ENCODE data around the gene ATXN10.

Gene ATXN10

GRCh38 chr22:45632791-45633515 lies 38.7 kb upstream of the ATXN10 start:
- in situ Hi-C loops (cut with HindIII; ENCODE audit: low pct_unique_long_range_greater_than_20kb, low sequenced_read_pairs): no loop called here
- no peak for DNase-seq (ENCODE audit: low read depth in 1 of 2, low spot score in 1 of 2)
- no peak for TF ChIP-seq JUND (IDR thresholded peaks at IDR 0.05; ENCODE audit: low read depth)

GRCh38 chr22:45636683-45637082 lies 35.0 kb upstream of the ATXN10 start:
- no peak for DNase-seq (ENCODE audit: low read depth in 1 of 2, low spot score in 1 of 2)
- in situ Hi-C loops (cut with HindIII; ENCODE audit: low pct_unique_long_range_greater_than_20kb, low sequenced_read_pairs): no loop called here
- no peak for TF ChIP-seq JUND (IDR thresholded peaks at IDR 0.05; ENCODE audit: low read depth)

GRCh38 chr22:45638197-45638596 lies 33.4 kb upstream of the ATXN10 start:
- no peak for TF ChIP-seq JUND (IDR thresholded peaks at IDR 0.05; ENCODE audit: low read depth)
- in situ Hi-C loops (cut with HindIII; ENCODE audit: low pct_unique_long_range_greater_than_20kb, low sequenced_read_pairs): no loop called here
- DNase-seq (ENCODE audit: low read depth in 1 of 2, low spot score in 1 of 2): no peak

- in situ Hi-C loops (cut with HindIII; ENCODE audit: low pct_unique_long_range_greater_than_20kb, low sequenced_read_pairs): no loop called here
- no peak for DNase-seq (ENCODE audit: low read depth in 1 of 2, low spot score in 1 of 2)
These were observed 32.5 kb upstream of the ATXN10 start for GRCh38 chr22:45638834-45639746.

GRCh38 chr22:45639747-45640102 lies 31.9 kb upstream of the ATXN10 start:
- DNase-seq (ENCODE audit: low read depth in 1 of 2, low spot score in 1 of 2): no peak
- in situ Hi-C loops (cut with HindIII; ENCODE audit: low pct_unique_long_range_greater_than_20kb, low sequenced_read_pairs): no loop called here
- no peak for TF ChIP-seq JUND (IDR thresholded peaks at IDR 0.05; ENCODE audit: low read depth)

More at GRCh38 chr22:45638834-45639746, 32.5 kb upstream of the ATXN10 start:
- TF ChIP-seq JUND (IDR thresholded peaks at IDR 0.05; ENCODE audit: low read depth): no peak

GRCh38 chr22:45640291-45640940 lies 31.2 kb upstream of the ATXN10 start:
- in situ Hi-C loops (cut with HindIII; ENCODE audit: low pct_unique_long_range_greater_than_20kb, low sequenced_read_pairs): no loop called here
- DNase-seq (ENCODE audit: low read depth in 1 of 2, low spot score in 1 of 2): no peak
- no peak for TF ChIP-seq JUND (IDR thresholded peaks at IDR 0.05; ENCODE audit: low read depth)

GRCh38 chr22:45640941-45641621 lies 30.6 kb upstream of the ATXN10 start:
- in situ Hi-C loops (cut with HindIII; ENCODE audit: low pct_unique_long_range_greater_than_20kb, low sequenced_read_pairs): no loop called here
- no peak for DNase-seq (ENCODE audit: low read depth in 1 of 2, low spot score in 1 of 2)
- no peak for TF ChIP-seq JUND (IDR thresholded peaks at IDR 0.05; ENCODE audit: low read depth)

- in situ Hi-C loops (cut with HindIII; ENCODE audit: low pct_unique_long_range_greater_than_20kb, low sequenced_read_pairs): no loop called here
- TF ChIP-seq JUND (IDR thresholded peaks at IDR 0.05; ENCODE audit: low read depth): no peak
- DNase-seq (ENCODE audit: low read depth in 1 of 2, low spot score in 1 of 2): no peak
These were observed 28.6 kb upstream of the ATXN10 start for GRCh38 chr22:45642986-45643385.

- in situ Hi-C loops (cut with HindIII; ENCODE audit: low pct_unique_long_range_greater_than_20kb, low sequenced_read_pairs): no loop called here
- no peak for DNase-seq (ENCODE audit: low read depth in 1 of 2, low spot score in 1 of 2)
- TF ChIP-seq JUND (IDR thresholded peaks at IDR 0.05; ENCODE audit: low read depth): no peak
These were observed 26.9 kb upstream of the ATXN10 start for GRCh38 chr22:45644714-45645113.

GRCh38 chr22:45645150-45645525 lies 26.5 kb upstream of the ATXN10 start:
- in situ Hi-C loops (cut with HindIII; ENCODE audit: low pct_unique_long_range_greater_than_20kb, low sequenced_read_pairs): no loop called here
- peak; percentile 14 to 15 for DNase-seq (ENCODE audit: low read depth in 1 of 2, low spot score in 1 of 2)
- no peak for TF ChIP-seq JUND (IDR thresholded peaks at IDR 0.05; ENCODE audit: low read depth)

- DNase-seq (ENCODE audit: low read depth in 1 of 2, low spot score in 1 of 2): peak; percentile 68 to 73
- in situ Hi-C loops (cut with HindIII; ENCODE audit: low pct_unique_long_range_greater_than_20kb, low sequenced_read_pairs): no loop called here
- TF ChIP-seq JUND (IDR thresholded peaks at IDR 0.05; ENCODE audit: low read depth): no peak
These were observed 25.9 kb upstream of the ATXN10 start for GRCh38 chr22:45645526-45646414.
